AML-193 (cell line): Measurements from ENCODE around the gene PEPD.

Experiments
- DNase-seq, 2 experiments: peaks; one replicate each; lab custom pipeline; 2025; lab: John Stamatoyannopoulos, UW

The PEPD gene

GRCh38 chr19:33472691-33473652 lies 48.6 kb downstream of the PEPD start:
- no peak for DNase-seq

- no peak for DNase-seq
Measured at GRCh38 chr19:33472226-33472625, 49.4 kb downstream of the PEPD start.

- DNase-seq, result no peak
Measured at GRCh38 chr19:33471111-33471996, 50.2 kb downstream of the PEPD start.

- no peak for DNase-seq
Measured at GRCh38 chr19:33470686-33471085, 50.9 kb downstream of the PEPD start.

GRCh38 chr19:33470040-33470330 lies 51.6 kb downstream of the PEPD start:
- no peak for DNase-seq

- DNase-seq, result no peak
Measured at GRCh38 chr19:33469171-33470039, 52.2 kb downstream of the PEPD start.

GRCh38 chr19:33468361-33469170 lies 53.0 kb downstream of the PEPD start:
- no peak for DNase-seq

- no peak for DNase-seq
Measured at GRCh38 chr19:33467851-33468250, 53.7 kb downstream of the PEPD start.

GRCh38 chr19:33465834-33466233 lies 55.8 kb downstream of the PEPD start:
- no peak for DNase-seq

GRCh38 chr19:33465371-33465770 lies 56.2 kb downstream of the PEPD start:
- no peak for DNase-seq

GRCh38 chr19:33464733-33465115 lies 56.9 kb downstream of the PEPD start:
- no peak for DNase-seq

- no peak for DNase-seq
Measured at GRCh38 chr19:33464010-33464732, 57.4 kb downstream of the PEPD start.

- DNase-seq, result no peak
Measured at GRCh38 chr19:33463199-33463598, 58.4 kb downstream of the PEPD start.

- no peak for DNase-seq
Measured at GRCh38 chr19:33462112-33462791, 59.3 kb downstream of the PEPD start.

- DNase-seq, result no peak
Measured at GRCh38 chr19:33461256-33462111, 60.1 kb downstream of the PEPD start.

- DNase-seq, result no peak
Measured at GRCh38 chr19:33460221-33460908, 61.2 kb downstream of the PEPD start.

GRCh38 chr19:33459222-33460090 lies 62.1 kb downstream of the PEPD start:
- no peak for DNase-seq
